K562 (cell line): ENCODE results near the gene DIPK1B. TPM values are rescaled to one million over a fixed set of nuclear protein-coding genes. Genes with fewer than 3 reads are reported as not detected.

Experiments used
- BRD4 ChIP-seq: fragments of 200-600 bp; sonication (generic); IDR thresholded peaks from 2 replicates; pipeline ENCODE4 v1.6.1; 2017; ENCODE audit warnings: inconsistent platforms
- CHD1 ChIP-seq: fragments of 200-600 bp; sonication (generic); IDR thresholded peaks from one replicate; pipeline ENCODE4 v1.6.1; 2012; ENCODE audit warnings: mild to moderate bottlenecking, moderate library complexity, low read length, inconsistent platforms
- EHMT2 ChIP-seq: fragments of 450-650 bp; IDR thresholded peaks from 2 replicates; pipeline ENCODE4 v1.6.1; 2018; ENCODE audit warnings: antibody characterized with exemption
- ETS1 ChIP-seq: conservative IDR thresholded peaks from 2 replicates; pipeline ENCODE4 v1.6.1; 2011; ENCODE audit warnings: low read depth, mild to moderate bottlenecking, low read length; ENCODE audit not compliant: control insufficient read depth
- FOXM1 ChIP-seq, 2 experiments: fragments of 450-650 bp in 1 of 2; sonication (generic) in 1 of 2; formaldehyde crosslinking in 1 of 2; IDR thresholded peaks; 2 replicates each; pipeline versions ENCODE4 v1.6.1 to v1.9.0; 2017 to 2022; ENCODE audit warnings: low read depth in 2 of 2, mild to moderate bottlenecking in 2 of 2, missing genetic modification reagents in 1 of 2, moderate library complexity in 1 of 2
- HIVEP1 ChIP-seq: fragments of 250-450 bp; sonication (Bioruptor Pico); IDR thresholded peaks from 2 replicates; pipeline ENCODE4 v1.4.0; 2020; ENCODE audit warnings: mild to moderate bottlenecking
- KAT7 ChIP-seq: sonication (generic); formaldehyde crosslinking; IDR thresholded peaks from 2 replicates; pipeline ENCODE4 v1.8.0; 2022; ENCODE audit warnings: missing genetic modification reagents, mild to moderate bottlenecking, borderline replicate concordance
- KLF16 ChIP-seq: IDR thresholded peaks from 2 replicates; pipeline ENCODE4 v1.6.1; 2016; ENCODE audit warnings: antibody characterized with exemption
- MAFF ChIP-seq: IDR thresholded peaks from 2 replicates; pipeline ENCODE4 v1.6.1; 2012; ENCODE audit warnings: low read length, improper control_type of control experiment
- NR3C1 ChIP-seq: sonication (generic); formaldehyde crosslinking; IDR thresholded peaks from 2 replicates; pipeline ENCODE4 v1.8.1; 2022; ENCODE audit warnings: missing genetic modification reagents
- PRPF4 ChIP-seq: fragments of 200-400 bp; formaldehyde crosslinking; IDR thresholded peaks from one replicate; pipeline ENCODE4 v1.6.1; 2017; ENCODE audit warnings: low read length, low read depth, mild to moderate bottlenecking; ENCODE audit not compliant: insufficient read depth, poor library complexity, severe bottlenecking
- SMARCC2 ChIP-seq: fragments of 450-650 bp; IDR thresholded peaks from 2 replicates; pipeline ENCODE4 v1.6.1; 2017; ENCODE audit warnings: antibody characterized with exemption, moderate library complexity, mild to moderate bottlenecking, low read depth
- STAG1 ChIP-seq: sonication (generic); formaldehyde crosslinking; IDR thresholded peaks from 2 replicates; pipeline ENCODE4 v1.5.0; 2020; ENCODE audit warnings: missing genetic modification reagents, borderline replicate concordance
- TBP ChIP-seq: optimal IDR thresholded peaks from 2 replicates; pipeline ENCODE3; 2011; ENCODE audit warnings: low read depth, low read length, improper control_type of control experiment
- ZBTB7A ChIP-seq: IDR thresholded peaks from 2 replicates; pipeline ENCODE4 v1.6.1; 2011; ENCODE audit warnings: low read depth, mild to moderate bottlenecking, low read length, moderate library complexity, borderline replicate concordance; ENCODE audit not compliant: control insufficient read depth
- ZFX ChIP-seq: sonication (generic); formaldehyde crosslinking; IDR thresholded peaks from 2 replicates; pipeline ENCODE4 v1.8.0; 2022; ENCODE audit warnings: mild to moderate bottlenecking, missing genetic modification reagents, moderate library complexity
- ZNF146 ChIP-seq: IDR thresholded peaks from one replicate; pipeline ENCODE4 v1.6.1; 2018; ENCODE audit warnings: missing compliant biosample characterization; ENCODE audit not compliant: unreplicated experiment
- ZNF184 ChIP-seq: sonication (generic); formaldehyde crosslinking; IDR thresholded peaks from 2 replicates; pipeline ENCODE4 v1.5.0; 2020; ENCODE audit warnings: missing genetic modification reagents
- ZNF699 ChIP-seq: fragments of 250-450 bp; sonication (Bioruptor Pico); IDR thresholded peaks from 2 replicates; pipeline ENCODE4 v1.8.0; 2021; ENCODE audit warnings: mild to moderate bottlenecking, moderate library complexity; ENCODE audit not compliant: insufficient replicate concordance
- polyA plus RNA-seq, 8 experiments: library from polyadenylated mRNA; depleted of rRNA in 4 of 8; stranded (reverse) in 5 of 8; unstranded in 3 of 8; fragments of >200 nt; fragmentation: Nextera tagmentation in 2 of 8; fragmentation: Illumina TruSeq in 1 of 8; extraction: Ambion mirVana in 2 of 8; extraction: Trizol in 1 of 8; gene quantifications; 2 replicates each; pipeline versions ENCODE4 v1.2.1 to v1.2.3, GENCODE V29; 2011 to 2014; ENCODE audit warnings: inconsistent platforms in 1 of 8, missing spikeins in 1 of 8
- total RNA-seq, 7 experiments: library from RNA; depleted of rRNA in 6 of 7; stranded (reverse); fragments of >200 nt in 6 of 7; fragmentation: Illumina TruSeq in 2 of 7; extraction: Trizol in 2 of 7; gene quantifications; 2 replicates each; pipeline versions ENCODE4 v1.2.1 to v1.2.3, GENCODE V29; 2011 to 2021; ENCODE audit warnings: low replicate concordance in 1 of 7
- TF ChIP-seq, protein P1 (sequence below): sonication (generic); formaldehyde crosslinking; IDR thresholded peaks from 2 replicates; pipeline ENCODE4 v1.9.0; 2022; ENCODE audit warnings: mild to moderate bottlenecking, missing genetic modification reagents
- TF ChIP-seq, protein P2 (sequence below): fragments of 450-650 bp; formaldehyde crosslinking; IDR thresholded peaks from 2 replicates; pipeline ENCODE4 v1.4.0; 2020; ENCODE audit warnings: mild to moderate bottlenecking, moderate library complexity
- TF ChIP-seq, protein P3 (sequence below), 3 experiments: IDR thresholded peaks in 2 of 3; conservative IDR thresholded peaks in 1 of 3; 2 replicates each; pipeline ENCODE4 v1.5.1; 2011 to 2012; ENCODE audit warnings: low read length in 3 of 3, mild to moderate bottlenecking in 3 of 3, control low read depth in 2 of 3, improper control_type of control experiment in 1 of 3, inconsistent platforms in 1 of 3, low read depth in 1 of 3, mixed read lengths in 1 of 3, moderate library complexity in 1 of 3; ENCODE audit not compliant: insufficient read depth in 2 of 3

DIPK1B gene
- total and polyA plus RNA-seq, 9 of the 15 experiments (the other 6 are each of a cell fraction or from before 2014, with no cell fraction given): 0.08 to 22.3 (median 5.9) TPM

DNA sequence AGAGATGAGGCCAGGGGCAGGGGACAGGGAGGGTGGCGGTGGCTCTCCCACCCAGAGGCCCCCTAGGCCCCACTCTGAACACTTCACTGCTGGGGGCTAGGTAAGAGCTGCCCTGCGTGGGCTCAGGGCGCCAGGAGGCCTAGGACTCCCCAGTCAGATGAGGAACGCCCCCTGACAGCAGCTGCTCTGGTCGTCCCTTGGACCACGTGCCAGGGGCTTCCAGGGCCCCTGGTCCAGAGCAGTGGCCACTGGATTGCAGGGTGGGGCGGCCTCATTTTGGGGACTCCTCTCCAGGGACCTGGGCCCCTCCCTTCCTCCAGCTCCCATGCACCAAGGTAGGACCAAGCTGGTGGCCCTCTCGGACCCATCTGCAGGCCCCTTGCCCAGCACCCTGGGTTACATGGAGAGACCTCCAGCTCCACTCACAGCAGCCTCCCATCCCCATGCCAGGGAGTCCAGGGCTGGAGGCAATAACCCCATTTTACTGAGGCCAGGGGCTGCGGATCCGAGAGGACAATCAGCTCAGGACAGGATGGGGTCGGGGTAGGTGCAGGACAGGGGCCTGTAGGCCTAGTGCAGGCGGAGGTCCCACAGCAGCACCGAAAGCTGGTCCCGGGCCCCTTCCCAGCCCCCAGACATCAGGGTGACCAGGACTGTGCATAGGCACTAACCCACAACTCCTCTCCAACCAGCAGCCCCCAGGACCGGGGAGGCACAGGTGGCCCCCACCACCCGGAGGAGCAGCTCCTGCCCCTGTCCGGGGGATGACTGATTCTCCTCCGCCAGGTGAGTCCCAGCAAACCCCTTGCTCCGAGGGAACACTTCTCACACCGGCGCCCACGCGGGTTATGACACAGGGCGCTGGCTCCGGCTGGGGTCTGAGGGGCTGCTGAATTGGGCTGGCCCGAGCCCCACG lies 48.1 kb upstream of the DIPK1B start (continued):
- TF ChIP-seq, protein P1, sequence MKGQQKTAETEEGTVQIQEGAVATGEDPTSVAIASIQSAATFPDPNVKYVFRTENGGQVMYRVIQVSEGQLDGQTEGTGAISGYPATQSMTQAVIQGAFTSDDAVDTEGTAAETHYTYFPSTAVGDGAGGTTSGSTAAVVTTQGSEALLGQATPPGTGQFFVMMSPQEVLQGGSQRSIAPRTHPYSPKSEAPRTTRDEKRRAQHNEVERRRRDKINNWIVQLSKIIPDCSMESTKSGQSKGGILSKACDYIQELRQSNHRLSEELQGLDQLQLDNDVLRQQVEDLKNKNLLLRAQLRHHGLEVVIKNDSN: peak; percentile 49; the same call in 1 of the 2 replicates
- TF ChIP-seq NR3C1 (CRISPR knock-in tag): 0 out of 2 replicates have a peak, but pooled peaks have one; percentile 0
- no peak for TF ChIP-seq SMARCC2
- 0 out of 2 replicates have a peak, but pooled peaks have one; percentile 19 for TF ChIP-seq STAG1
- TF ChIP-seq MAFF: no peak
- TF ChIP-seq BRD4: no peak
- TF ChIP-seq HIVEP1 (CRISPR knock-in tag): no peak
- TF ChIP-seq ZFX (CRISPR knock-in tag): peak; percentile 52
- no peak for TF ChIP-seq KLF16
- no peak for TF ChIP-seq ZNF184 (CRISPR knock-in tag)
- no peak for TF ChIP-seq TBP
- TF ChIP-seq CHD1: peak; percentile 66
- TF ChIP-seq EHMT2: no peak
- 0 out of 2 replicates have a peak, but pooled peaks have one; percentile 43 for TF ChIP-seq ETS1
- TF ChIP-seq PRPF4: peak; percentile 24
- TF ChIP-seq FOXM1 (IDR thresholded peaks at IDR 0.05; ENCODE audit: low read depth): no peak
- TF ChIP-seq FOXM1 (CRISPR knock-in tag; IDR thresholded peaks at IDR 0.05; ENCODE audit: low read depth): no peak
- TF ChIP-seq, protein P2, sequence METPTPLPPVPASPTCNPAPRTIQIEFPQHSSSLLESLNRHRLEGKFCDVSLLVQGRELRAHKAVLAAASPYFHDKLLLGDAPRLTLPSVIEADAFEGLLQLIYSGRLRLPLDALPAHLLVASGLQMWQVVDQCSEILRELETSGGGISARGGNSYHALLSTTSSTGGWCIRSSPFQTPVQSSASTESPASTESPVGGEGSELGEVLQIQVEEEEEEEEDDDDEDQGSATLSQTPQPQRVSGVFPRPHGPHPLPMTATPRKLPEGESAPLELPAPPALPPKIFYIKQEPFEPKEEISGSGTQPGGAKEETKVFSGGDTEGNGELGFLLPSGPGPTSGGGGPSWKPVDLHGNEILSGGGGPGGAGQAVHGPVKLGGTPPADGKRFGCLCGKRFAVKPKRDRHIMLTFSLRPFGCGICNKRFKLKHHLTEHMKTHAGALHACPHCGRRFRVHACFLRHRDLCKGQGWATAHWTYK (CRISPR knock-in tag): no peak
- TF ChIP-seq ZNF699: no peak
- TF ChIP-seq ZNF146 (CRISPR knock-in tag): no peak
- TF ChIP-seq KAT7 (CRISPR knock-in tag): 0 out of 2 replicates have a peak, but pooled peaks have one; percentile 19
- peak; percentile 60; the same call in 1 of the 2 replicates for TF ChIP-seq ZBTB7A
- TF ChIP-seq, protein P3, sequence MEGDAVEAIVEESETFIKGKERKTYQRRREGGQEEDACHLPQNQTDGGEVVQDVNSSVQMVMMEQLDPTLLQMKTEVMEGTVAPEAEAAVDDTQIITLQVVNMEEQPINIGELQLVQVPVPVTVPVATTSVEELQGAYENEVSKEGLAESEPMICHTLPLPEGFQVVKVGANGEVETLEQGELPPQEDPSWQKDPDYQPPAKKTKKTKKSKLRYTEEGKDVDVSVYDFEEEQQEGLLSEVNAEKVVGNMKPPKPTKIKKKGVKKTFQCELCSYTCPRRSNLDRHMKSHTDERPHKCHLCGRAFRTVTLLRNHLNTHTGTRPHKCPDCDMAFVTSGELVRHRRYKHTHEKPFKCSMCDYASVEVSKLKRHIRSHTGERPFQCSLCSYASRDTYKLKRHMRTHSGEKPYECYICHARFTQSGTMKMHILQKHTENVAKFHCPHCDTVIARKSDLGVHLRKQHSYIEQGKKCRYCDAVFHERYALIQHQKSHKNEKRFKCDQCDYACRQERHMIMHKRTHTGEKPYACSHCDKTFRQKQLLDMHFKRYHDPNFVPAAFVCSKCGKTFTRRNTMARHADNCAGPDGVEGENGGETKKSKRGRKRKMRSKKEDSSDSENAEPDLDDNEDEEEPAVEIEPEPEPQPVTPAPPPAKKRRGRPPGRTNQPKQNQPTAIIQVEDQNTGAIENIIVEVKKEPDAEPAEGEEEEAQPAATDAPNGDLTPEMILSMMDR (IDR thresholded peaks at IDR 0.05 in 2 of 3, conservative IDR thresholded peaks at IDR 0.05 in 1 of 3; ENCODE audit: insufficient read depth in 2 of 3, low read depth in 1 of 3, low read length in 3 of 3): no peak
